ENCODE data around the gene ARL11. TPM values are rescaled to one million over a fixed set of nuclear protein-coding genes. Genes with fewer than 3 reads are reported as not detected.
"Not testable (repeated sequence)": the region's sequence is repeated elsewhere in the genome, so short reads cannot be mapped to it uniquely, and the experiment has no call there.

The ARL11 gene
- total RNA-seq, 1 experiment from 2014 or later, result 0.38 TPM

- DNase-seq (ENCODE audit: low spot score), result not testable (repeated sequence)
Observed at GRCh38 chr13:49612042-49612441, 16.3 kb upstream of the ARL11 start.

- DNase-seq (ENCODE audit: low spot score), result no peak
Observed at GRCh38 chr13:49615836-49616675, 12.3 kb upstream of the ARL11 start.

GRCh38 chr13:49616676-49617065 is 11.6 kb upstream of the ARL11 start:
- DNase-seq (ENCODE audit: low spot score), result no peak

GRCh38 chr13:49620170-49620621 is 8.1 kb upstream of the ARL11 start:
- DNase-seq (ENCODE audit: low spot score), result no peak

GRCh38 chr13:49622174-49622946 is 5.9 kb upstream of the ARL11 start:
- no peak for DNase-seq (ENCODE audit: low spot score)

GRCh38 chr13:49624229-49624628 is 4.1 kb upstream of the ARL11 start:
- no peak for DNase-seq (ENCODE audit: low spot score)

- peak; percentile 64 for DNase-seq (ENCODE audit: low spot score)
Observed at GRCh38 chr13:49625392-49626079, 2.8 kb upstream of the ARL11 start.

- DNase-seq (ENCODE audit: low spot score), result no peak
Observed at GRCh38 chr13:49629196-49629938, 1.1 kb downstream of the ARL11 start.

- DNase-seq (ENCODE audit: low spot score), result no peak
Observed at GRCh38 chr13:49629947-49630346, 1.6 kb downstream of the ARL11 start.

GRCh38 chr13:49630580-49630979 is 2.3 kb downstream of the ARL11 start:
- DNase-seq (ENCODE audit: low spot score), result no peak

- DNase-seq (ENCODE audit: low spot score), result no peak
Observed at GRCh38 chr13:49632156-49632555, 3.8 kb downstream of the ARL11 start.

- no peak for DNase-seq (ENCODE audit: low spot score)
Observed at GRCh38 chr13:49633710-49634109, 5.4 kb downstream of the ARL11 start.

- DNase-seq (ENCODE audit: low spot score), result no peak
Observed at GRCh38 chr13:49635599-49636433, 7.5 kb downstream of the ARL11 start.

GRCh38 chr13:49636705-49637104 is 8.4 kb downstream of the ARL11 start:
- DNase-seq (ENCODE audit: low spot score), result no peak

- DNase-seq (ENCODE audit: low spot score), result no peak
Observed at GRCh38 chr13:49638030-49638743, 9.9 kb downstream of the ARL11 start.

- DNase-seq (ENCODE audit: low spot score), result no peak
Observed at GRCh38 chr13:49638744-49639072, 10.4 kb downstream of the ARL11 start.

GRCh38 chr13:49641801-49642291 is 13.5 kb downstream of the ARL11 start:
- no peak for DNase-seq (ENCODE audit: low spot score)

GRCh38 chr13:49643035-49643646 is 14.8 kb downstream of the ARL11 start:
- no peak for DNase-seq (ENCODE audit: low spot score)

GRCh38 chr13:49645451-49645850 is 17.1 kb downstream of the ARL11 start:
- no peak for DNase-seq (ENCODE audit: low spot score)
